H9 (cell line): ENCODE data around the gene XRCC6. TPM values are rescaled to one million over a fixed set of nuclear protein-coding genes. Genes with fewer than 3 reads are reported as not detected.

Source experiments
- DNase-seq: peaks from one replicate; pipeline ENCODE4 v3.0.0-alpha.2; 2017
- H2AFZ ChIP-seq: one replicate; pipeline ENCODE4 v1.6.1; 2013; ENCODE audit warnings: mild to moderate bottlenecking, low read length, control low read depth, moderate library complexity
- H2AK5ac ChIP-seq: 2 replicates; pipeline ENCODE4 v1.6.1; 2013; ENCODE audit warnings: low read length, control low read depth, mixed read lengths; ENCODE audit not compliant: insufficient read length
- H2BK120ac ChIP-seq: one replicate; pipeline ENCODE4 v1.6.1; 2013; ENCODE audit warnings: low read depth, mild to moderate bottlenecking, low read length, control low read depth, inconsistent platforms; ENCODE audit not compliant: poor library complexity, severe bottlenecking
- H2BK12ac ChIP-seq: 2 replicates; pipeline ENCODE4 v1.6.1; 2013; ENCODE audit warnings: low read length, control low read depth, mixed read lengths, low read depth; ENCODE audit not compliant: insufficient read length
- H2BK15ac ChIP-seq: 2 replicates; pipeline ENCODE4 v1.6.1; 2013; ENCODE audit warnings: low read depth, low read length, control low read depth
- H2BK20ac ChIP-seq: one replicate; pipeline ENCODE4 v1.6.1; 2013; ENCODE audit warnings: low read depth, mild to moderate bottlenecking, low read length, control low read depth, inconsistent platforms; ENCODE audit not compliant: poor library complexity, severe bottlenecking
- H2BK5ac ChIP-seq: 2 replicates; pipeline ENCODE4 v1.6.1; 2013; ENCODE audit warnings: low read length, control low read depth, mixed read lengths; ENCODE audit not compliant: insufficient read length
- H3K14ac ChIP-seq: 2 replicates; pipeline ENCODE4 v1.6.1; 2013; ENCODE audit warnings: low read length, control low read depth; ENCODE audit not compliant: insufficient read depth
- H3K18ac ChIP-seq: 2 replicates; pipeline ENCODE4 v1.6.1; 2013; ENCODE audit warnings: low read depth, mild to moderate bottlenecking, mixed read lengths, low read length, control low read depth; ENCODE audit not compliant: insufficient read length
- H3K23ac ChIP-seq: 2 replicates; pipeline ENCODE4 v1.6.1; 2013; ENCODE audit warnings: low read length, control low read depth, mixed read lengths, low read depth; ENCODE audit not compliant: insufficient read length
- H3K23me2 ChIP-seq: 2 replicates; pipeline ENCODE4 v1.6.1; 2013; ENCODE audit warnings: low read depth, mild to moderate bottlenecking, mixed read lengths, low read length, control low read depth; ENCODE audit not compliant: insufficient read length, poor library complexity, severe bottlenecking
- H3K27ac ChIP-seq: 2 replicates; pipeline ENCODE4 v1.5.1; 2013; ENCODE audit warnings: low read length, control low read depth, mixed read lengths, low read depth; ENCODE audit not compliant: insufficient read length
- H3K27me3 ChIP-seq: 2 replicates; pipeline ENCODE4 v1.6.1; 2013; ENCODE audit warnings: low read length, control low read depth, inconsistent platforms; ENCODE audit not compliant: insufficient read depth
- H3K4ac ChIP-seq: 2 replicates; pipeline ENCODE4 v1.6.1; 2013; ENCODE audit warnings: low read depth, mild to moderate bottlenecking, control low read depth, inconsistent platforms, low read length, moderate library complexity
- H3K4me1 ChIP-seq: 2 replicates; pipeline ENCODE4 v1.6.1; 2013; ENCODE audit warnings: low read length, control low read depth, inconsistent platforms; ENCODE audit not compliant: insufficient read depth
- H3K4me2 ChIP-seq: 2 replicates; pipeline ENCODE4 v1.6.1; 2013; ENCODE audit warnings: low read length, control low read depth, mixed read lengths; ENCODE audit not compliant: insufficient read length, insufficient read depth
- H3K56ac ChIP-seq: 2 replicates; pipeline ENCODE4 v1.6.1; 2013; ENCODE audit warnings: low read depth, mild to moderate bottlenecking, mixed read lengths, low read length, control low read depth; ENCODE audit not compliant: insufficient read length
- H3K79me1 ChIP-seq: 2 replicates; pipeline ENCODE4 v1.6.1; 2013; ENCODE audit warnings: low read depth, mild to moderate bottlenecking, moderate library complexity, low read length, control low read depth, inconsistent platforms; ENCODE audit not compliant: insufficient read depth, poor library complexity, severe bottlenecking
- H3K79me2 ChIP-seq: 2 replicates; pipeline ENCODE4 v1.6.1; 2013; ENCODE audit warnings: low read length, control low read depth, inconsistent platforms; ENCODE audit not compliant: insufficient read depth
- H3K9ac ChIP-seq: 2 replicates; pipeline ENCODE4 v1.6.1; 2013; ENCODE audit warnings: low read length, control low read depth, mixed read lengths; ENCODE audit not compliant: insufficient read length; ENCODE audit errors: extremely low read depth
- H3K9me3 ChIP-seq: one replicate; pipeline ENCODE4 v1.6.1; 2013; ENCODE audit warnings: low read depth, low read length, inconsistent platforms; ENCODE audit not compliant: control insufficient read depth
- H3T11ph ChIP-seq: one replicate; pipeline ENCODE4 v1.6.1; 2013; ENCODE audit warnings: mild to moderate bottlenecking, low read length, control low read depth, inconsistent platforms
- H4K20me1 ChIP-seq: one replicate; pipeline ENCODE4 v1.6.1; 2013; ENCODE audit not compliant: control insufficient read depth, insufficient read length, insufficient read depth
- H4K5ac ChIP-seq: 2 replicates; pipeline ENCODE4 v1.6.1; 2013; ENCODE audit warnings: low read depth, mild to moderate bottlenecking, mixed read lengths, low read length, control low read depth; ENCODE audit not compliant: insufficient read length
- H4K8ac ChIP-seq: replicated peaks from 2 replicates; pipeline ENCODE4 v1.6.1; 2013; ENCODE audit warnings: low read length, control low read depth, mixed read lengths, low read depth; ENCODE audit not compliant: insufficient read length
- H4K91ac ChIP-seq: 2 replicates; pipeline ENCODE4 v1.6.1; 2013; ENCODE audit warnings: low read depth, mild to moderate bottlenecking, moderate library complexity, mixed read lengths, low read length, control low read depth; ENCODE audit not compliant: insufficient read length
- H3K27ac Mint-ChIP-seq, 3 experiments: 2 replicates in 2 of 3; 3 replicates in 1 of 3; pipeline ENCODE4 v1.8.0; 2020 to 2021; ENCODE audit warnings: mixed read lengths in 3 of 3, mild to moderate bottlenecking in 1 of 3, moderate library complexity in 1 of 3
- H3K27me3 Mint-ChIP-seq: 2 replicates; pipeline ENCODE4 v1.8.0; 2021; ENCODE audit warnings: low read depth, mild to moderate bottlenecking, moderate library complexity, mixed read lengths
- H3K36me3 Mint-ChIP-seq, 3 experiments: 2 replicates in 2 of 3; 3 replicates in 1 of 3; pipeline ENCODE4 v1.8.0; 2020 to 2021; ENCODE audit warnings: low read depth in 3 of 3, mixed read lengths in 3 of 3; ENCODE audit not compliant: insufficient read depth in 1 of 3
- H3K4me1 Mint-ChIP-seq, 2 experiments: 2 replicates each; pipeline ENCODE4 v1.8.0; 2020; ENCODE audit warnings: mixed read lengths in 2 of 2
- H3K4me3 Mint-ChIP-seq, 2 experiments: 2 replicates in 1 of 2; 3 replicates in 1 of 2; pipeline ENCODE4 v1.8.0; 2020 to 2021; ENCODE audit warnings: mild to moderate bottlenecking in 2 of 2, mixed read lengths in 2 of 2, moderate library complexity in 1 of 2
- H3K9me3 Mint-ChIP-seq, 2 experiments: 2 replicates in 1 of 2; 3 replicates in 1 of 2; pipeline ENCODE4 v1.8.0; 2020; ENCODE audit warnings: mild to moderate bottlenecking in 2 of 2, mixed read lengths in 2 of 2, moderate library complexity in 1 of 2
- CTCF ChIP-seq: fragments of 200-600 bp; sonication (generic); conservative IDR thresholded peaks from 3 replicates; pipeline ENCODE4 v1.8.0; 2021; ENCODE audit warnings: antibody characterized with exemption, mild to moderate bottlenecking
- whole genome bisulfite sequencing: extraction: QIAGEN DNeasy Blood & Tissue Kit; methylation state at CpG from one replicate; pipeline ENCODE4 v1.1.7; 2013; ENCODE audit warnings: missing lambda C conversion rate, low lambda C conversion rate, mixed read lengths; ENCODE audit not compliant: insufficient read length; ENCODE audit errors: extremely low coverage; 5-methylcytosine and 5-hydroxymethylcytosine counted together
- total RNA-seq: library from RNA; stranded (reverse); gene quantifications from 2 replicates; pipeline ENCODE4 v1.2.1, GENCODE V29; 2021

XRCC6 gene
- total RNA-seq, 1 experiment from 2014 or later, result 461 TPM

- Mint-ChIP-seq H3K27ac (peak overlapping the region in 1 of 3 experiments; percentile 76; a peak in 1 of 7 replicates), H3K4me3 (no peak overlapping the region), H3K27me3 (peaks cover 11% of the 10 kb centered on the region), H3K9me3 (0 out of 5 replicates have a peak, but pooled peaks cover 0 to 3% of the 10 kb centered on the region in 2 experiments), H3K4me1 (peaks cover 2% of the 10 kb centered on the region in 2 experiments; a peak in 1 of 4 replicates), H3K36me3 (peaks cover 8 to 22% (median 20%) of the 10 kb centered on the region in 3 experiments; a peak in 6 of 7 replicates)
- no peak overlapping the region for H2BK5ac ChIP-seq
- H4K20me1 ChIP-seq, result peaks cover 5% of the 10 kb centered on the region
- TF ChIP-seq CTCF, result no peak; the same call in 2 of the 3 replicates
- H3K9me3 ChIP-seq, result no peaks in the 10 kb centered on the region
- no peak overlapping the region for H4K5ac ChIP-seq
- no peak overlapping the region for H2AFZ ChIP-seq
- no peaks in the 10 kb centered on the region for H3K79me2 ChIP-seq
- no peak overlapping the region for H4K91ac ChIP-seq
- H3K18ac ChIP-seq, result no peak overlapping the region
- H3K14ac ChIP-seq, result no peak overlapping the region
- H3K4me1 ChIP-seq, result no peaks in the 10 kb centered on the region
- no CpG with 5 or more reads among the region's 2 CpGs for WGBS
- no peaks in the 10 kb centered on the region for H3K23me2 ChIP-seq
- H3K56ac ChIP-seq, result no peak overlapping the region
- no peak overlapping the region for H3K23ac ChIP-seq
- H2BK20ac ChIP-seq, result no peak overlapping the region
- no peak overlapping the region for H4K8ac ChIP-seq
- no peak overlapping the region for H3K4me2 ChIP-seq
- H2BK12ac ChIP-seq, result no peak overlapping the region
- H2BK120ac ChIP-seq, result no peak overlapping the region
- no peak for DNase-seq
- H3K27me3 ChIP-seq, result no peaks in the 10 kb centered on the region
- no peak overlapping the region for H2BK15ac ChIP-seq
- H3T11ph ChIP-seq, result no peak overlapping the region
- no peak overlapping the region for H3K9ac ChIP-seq
- H3K79me1 ChIP-seq, result no peaks in the 10 kb centered on the region
- H3K27ac ChIP-seq, result no peak overlapping the region
- no peak overlapping the region for H2AK5ac ChIP-seq
- no peak overlapping the region for H3K4ac ChIP-seq
Observed at GRCh38 chr22:41597635-41597953, 23.5 kb upstream of the XRCC6 start.
